GM18951 (cell line): Measurements from ENCODE around the gene NPHP4.
A peak's percentile ranks its signal among the peaks of the same experiment; 100 is the strongest.

Source experiments
- POLR2A ChIP-seq: IDR thresholded peaks from 4 replicates; pipeline ENCODE4 v1.6.1; 2011; ENCODE audit warnings: mild to moderate bottlenecking; ENCODE audit not compliant: insufficient read length, insufficient read depth; ENCODE audit errors: extremely low read depth
- in situ Hi-C: fragments of 300-500 bp; cut with MboI; formaldehyde crosslinking; loops from one replicate; pipeline ENCODE4 v1.12.0; 2022; ENCODE audit warnings: low sequenced_read_pairs, mixed read lengths, inconsistent platforms; ENCODE audit not compliant: unreplicated experiment

NPHP4 gene

DNA sequence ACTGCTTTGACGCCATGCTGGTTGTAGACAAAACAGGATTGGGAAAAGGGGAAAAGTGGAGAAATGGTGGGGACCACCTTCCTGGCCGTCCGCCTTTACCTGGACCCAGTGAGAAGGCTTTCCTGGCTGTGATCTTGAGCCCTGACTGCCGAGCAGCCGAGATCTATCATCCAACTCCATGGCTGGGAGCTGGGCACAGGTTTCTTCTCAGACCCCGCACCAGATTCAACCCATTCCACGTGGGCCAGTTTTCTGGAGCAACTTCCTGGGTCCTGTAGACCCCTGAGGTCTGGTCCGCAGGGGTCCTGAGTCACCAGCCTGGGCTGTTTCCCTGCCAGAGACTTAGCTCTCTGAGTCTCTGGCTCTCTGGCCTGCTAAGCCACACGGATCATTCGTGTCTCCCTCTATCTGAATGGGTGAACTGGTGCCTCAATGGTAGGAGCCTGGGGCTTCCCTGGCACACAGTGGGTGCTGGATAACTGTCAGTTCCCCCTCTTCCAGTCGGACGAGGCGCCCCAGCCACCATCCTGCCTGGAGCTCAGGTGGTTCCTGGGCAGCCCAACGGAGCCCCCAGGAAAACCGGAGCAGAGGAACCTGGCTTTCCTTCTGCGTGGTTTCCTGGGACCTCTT lies 4.5 kb upstream of the NPHP4 start:
- no peak for TF ChIP-seq POLR2A
- in situ Hi-C loops, result no loop called here

DNA sequence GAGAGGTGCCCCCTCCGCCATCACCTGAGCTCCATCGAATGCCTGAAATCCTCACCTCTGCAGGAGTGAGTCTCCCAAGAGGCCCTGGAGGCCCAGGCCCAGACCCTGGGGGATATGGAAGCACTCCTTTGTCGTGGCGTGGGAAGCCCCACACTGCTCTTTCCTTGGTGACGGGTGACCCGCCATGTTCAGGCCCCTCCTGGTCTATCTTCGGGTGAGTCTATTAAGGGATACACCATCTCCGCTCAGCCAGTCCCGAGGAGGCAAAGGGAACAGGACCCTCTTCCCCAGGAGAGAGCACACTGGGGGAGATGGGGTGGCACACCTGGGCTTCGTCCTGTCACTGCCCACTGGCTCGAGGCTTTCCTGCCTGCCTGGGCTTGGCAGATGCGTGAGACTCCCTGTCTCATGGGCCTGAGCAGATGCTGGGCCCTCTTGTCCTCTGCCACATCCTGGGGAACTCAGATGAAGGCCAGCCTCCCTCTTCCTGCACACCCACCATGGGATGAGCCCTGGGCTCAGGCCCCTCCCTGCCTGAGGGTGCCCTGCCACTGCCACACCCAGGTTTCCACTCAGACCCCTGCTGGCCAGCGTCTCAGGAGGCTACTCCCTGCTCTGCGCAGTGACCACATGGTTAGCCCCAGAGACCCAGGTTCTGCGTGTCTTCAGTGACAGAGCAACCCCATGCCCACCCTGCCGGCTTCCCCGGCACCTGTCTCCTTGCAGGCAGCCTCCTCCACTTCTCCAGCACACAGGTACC lies 3.8 kb upstream of the NPHP4 start:
- no peak for TF ChIP-seq POLR2A
- in situ Hi-C loops, result no loop called here

DNA sequence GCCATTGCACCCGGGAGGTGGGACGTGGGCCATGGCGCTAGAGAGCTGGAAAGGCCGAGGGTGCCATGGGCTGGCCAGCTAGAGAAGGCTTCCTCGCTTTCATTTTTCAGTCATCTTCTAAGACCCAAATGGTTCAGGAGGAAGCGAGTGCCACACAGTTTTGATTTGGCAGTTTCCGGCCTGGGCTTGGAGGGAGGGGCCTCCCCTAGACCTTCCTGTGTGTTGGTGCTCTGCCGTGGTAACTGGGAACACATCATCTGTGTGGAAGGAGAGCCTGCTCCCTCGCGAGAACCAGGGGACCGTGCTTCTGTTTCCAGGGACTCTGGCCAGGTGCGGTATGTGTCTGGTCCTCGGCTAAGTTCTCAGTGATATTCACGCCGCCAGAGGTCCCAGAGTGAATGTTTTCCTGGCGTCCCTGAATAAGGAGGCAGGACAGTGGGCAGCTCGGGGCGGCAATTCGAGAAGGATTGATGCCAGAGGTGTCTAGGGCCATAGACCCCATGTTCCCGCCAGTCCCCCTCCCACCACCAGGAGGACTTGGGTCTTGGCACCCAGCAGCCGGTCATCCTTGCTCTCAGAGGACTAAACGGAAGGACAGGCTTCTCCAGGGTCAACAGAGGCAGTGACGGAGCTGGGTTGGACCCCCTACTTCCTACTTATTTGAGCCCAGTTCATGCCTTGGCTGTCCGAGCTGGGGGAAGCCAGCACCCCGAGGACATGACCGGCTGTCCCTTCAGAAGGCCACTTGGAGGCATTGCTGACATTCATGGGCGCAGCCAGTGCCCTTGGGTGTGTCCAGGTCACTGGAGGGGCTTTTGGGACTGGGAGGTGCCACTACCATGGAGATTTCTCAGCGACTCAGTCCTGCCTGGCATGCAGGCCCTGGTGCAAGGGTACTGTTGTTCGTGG lies 2.7 kb upstream of the NPHP4 start:
- in situ Hi-C loops, result no loop called here
- TF ChIP-seq POLR2A, result no peak

DNA sequence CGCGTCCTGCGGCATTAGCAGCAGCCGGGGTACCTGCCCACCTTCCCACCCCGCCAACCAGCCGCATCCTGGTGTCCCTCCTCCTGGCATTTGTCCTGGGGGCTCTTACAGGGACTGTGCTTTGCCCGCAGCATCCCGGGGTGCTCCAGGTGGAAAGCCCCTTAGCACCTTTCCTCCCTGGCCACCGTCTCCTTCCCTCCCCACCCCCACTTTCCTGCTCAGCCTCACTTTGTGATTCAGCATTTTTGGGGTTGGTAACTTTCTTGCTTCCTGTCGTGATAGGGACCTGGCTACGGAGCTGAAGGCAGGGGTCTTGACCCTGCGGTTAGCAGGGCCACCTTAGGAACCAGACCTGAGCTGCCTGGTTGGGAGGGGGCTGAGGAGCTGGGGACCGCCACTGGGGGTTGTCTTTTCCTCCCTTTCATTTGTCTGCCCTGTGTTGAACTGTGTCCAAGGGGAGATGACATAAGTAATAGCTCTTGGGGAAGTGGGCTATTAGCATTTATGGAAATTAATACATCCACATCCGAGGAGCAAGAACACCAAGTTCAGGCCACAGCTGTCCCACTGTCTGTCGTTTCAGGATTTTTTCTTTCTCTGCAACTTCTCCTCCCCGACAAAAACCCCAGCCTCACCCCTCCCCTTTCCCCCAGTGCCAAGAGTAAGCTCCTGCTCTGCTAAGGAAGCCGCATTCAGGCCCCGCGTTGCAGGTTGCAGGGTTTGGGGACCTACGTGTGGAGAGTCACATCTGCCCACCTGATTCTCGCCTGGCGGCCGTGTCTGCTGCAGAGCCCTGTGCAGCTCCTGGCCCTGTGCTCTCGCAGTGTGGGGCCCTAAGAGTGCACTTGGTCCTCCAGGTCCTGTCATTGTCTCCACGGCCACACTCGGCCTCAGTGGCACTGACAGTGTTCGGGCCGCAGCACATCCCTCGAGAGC lies 1.6 kb upstream of the NPHP4 start:
- in situ Hi-C loops, result no loop called here
- no peak for TF ChIP-seq POLR2A

- in situ Hi-C loops, result no loop called here
- TF ChIP-seq POLR2A, result peak; percentile 35
Observed at GRCh38 chr1:5992814-5993555, 760 bp upstream of the NPHP4 start.

GRCh38 chr1:5991381-5992025 lies 722 bp downstream of the NPHP4 start:
- in situ Hi-C loops, result no loop called here
- no peak for TF ChIP-seq POLR2A

DNA sequence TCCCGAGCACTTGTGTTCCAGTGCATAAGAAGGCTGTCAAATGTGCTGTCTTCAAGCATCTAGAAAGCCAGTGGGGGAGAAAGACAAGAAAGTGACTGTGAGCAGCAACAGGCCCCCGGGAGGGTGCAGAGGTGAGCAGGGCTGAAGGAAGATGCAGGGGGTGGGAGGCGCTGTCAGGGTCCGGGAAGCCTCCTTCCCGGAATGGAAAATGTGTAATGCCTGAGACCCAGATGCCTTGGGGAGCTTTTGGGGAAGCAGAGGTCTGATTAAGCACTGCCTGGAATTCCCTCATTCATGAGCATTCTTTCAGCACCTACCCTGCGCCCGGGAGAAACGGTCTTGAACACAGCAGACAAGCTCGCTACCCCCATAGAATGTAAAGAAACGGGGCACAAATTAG lies 1.3 kb downstream of the NPHP4 start:
- TF ChIP-seq POLR2A, result no peak
- in situ Hi-C loops, result no loop called here

- in situ Hi-C loops, result no loop called here
Observed at GRCh38 chr1:5989731-5990271, 2.4 kb downstream of the NPHP4 start.

GRCh38 chr1:5989286-5989605 lies 3.0 kb downstream of the NPHP4 start:
- in situ Hi-C loops, result no loop called here
- no peak for TF ChIP-seq POLR2A

More at GRCh38 chr1:5989731-5990271, 2.4 kb downstream of the NPHP4 start:
- no peak for TF ChIP-seq POLR2A

DNA sequence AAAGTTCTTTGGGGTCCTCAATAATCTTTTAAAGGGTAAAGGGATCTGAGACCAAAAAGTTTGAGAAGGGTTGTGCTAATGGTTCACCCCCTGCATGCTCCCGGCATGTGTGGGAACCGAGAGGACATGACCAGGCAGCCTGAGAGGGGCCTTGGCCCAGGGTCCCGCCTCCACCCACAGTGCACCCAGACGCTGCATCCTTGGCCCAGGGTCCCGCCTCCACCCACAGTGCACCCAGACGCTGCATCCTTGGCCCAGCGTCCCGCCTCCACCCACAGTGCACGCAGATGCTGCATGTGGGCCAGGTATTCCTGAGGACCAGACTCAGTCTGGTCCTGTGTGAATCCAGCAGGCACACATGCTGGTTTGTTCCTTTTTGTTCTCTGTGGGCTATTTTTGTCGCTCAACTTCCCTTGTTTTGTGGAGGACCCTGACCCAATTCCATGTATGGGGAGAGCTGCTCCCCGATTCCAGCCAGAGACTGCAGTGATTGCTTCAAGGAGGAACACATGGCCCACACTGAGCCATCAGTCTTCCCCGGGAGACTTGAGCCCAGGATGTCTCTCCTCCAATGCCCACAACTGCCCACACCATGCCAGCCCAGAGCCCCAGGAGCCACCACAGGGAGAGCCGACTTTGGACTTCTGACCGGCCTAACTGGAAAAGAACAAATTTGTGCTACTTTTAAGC lies 3.5 kb downstream of the NPHP4 start:
- in situ Hi-C loops, result no loop called here
- no peak for TF ChIP-seq POLR2A

GRCh38 chr1:5986018-5986417 lies 6.2 kb downstream of the NPHP4 start:
- in situ Hi-C loops, result no loop called here

DNA sequence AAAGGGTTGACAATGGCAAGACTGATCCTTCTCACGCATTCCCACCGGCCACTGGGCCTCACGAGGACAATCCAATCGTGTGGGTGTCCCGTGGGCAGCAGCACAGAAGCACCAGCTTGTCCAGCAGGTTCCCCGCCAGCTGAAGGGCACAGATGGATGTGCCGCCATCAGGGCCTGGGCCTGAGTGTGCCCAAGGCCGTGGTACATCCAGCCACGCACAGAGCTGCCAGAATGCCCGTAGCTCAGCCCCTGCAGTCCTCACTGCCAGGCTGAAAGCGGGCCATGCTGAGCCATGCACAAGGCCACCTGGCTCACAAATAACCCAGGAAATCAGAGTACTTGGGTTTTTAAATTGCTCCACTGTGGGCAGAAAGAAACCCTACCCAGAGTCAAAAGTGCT lies 7.0 kb downstream of the NPHP4 start:
- in situ Hi-C loops, result no loop called here
- TF ChIP-seq POLR2A, result no peak

More at GRCh38 chr1:5986018-5986417, 6.2 kb downstream of the NPHP4 start:
- TF ChIP-seq POLR2A, result no peak
